ENCODE data around the gene MOB3A.
A peak's percentile ranks its signal among the peaks of the same experiment; 100 is the strongest.
"Not testable (repeated sequence)": the region's sequence is repeated elsewhere in the genome, so short reads cannot be mapped to it uniquely, and the experiment has no call there.

MOB3A gene

GRCh38 chr19:2045501-2046045, 50.6 kb downstream of the MOB3A start:
- no peak for DNase-seq

GRCh38 chr19:2044709-2045500, 51.2 kb downstream of the MOB3A start:
- DNase-seq: no peak

DNA sequence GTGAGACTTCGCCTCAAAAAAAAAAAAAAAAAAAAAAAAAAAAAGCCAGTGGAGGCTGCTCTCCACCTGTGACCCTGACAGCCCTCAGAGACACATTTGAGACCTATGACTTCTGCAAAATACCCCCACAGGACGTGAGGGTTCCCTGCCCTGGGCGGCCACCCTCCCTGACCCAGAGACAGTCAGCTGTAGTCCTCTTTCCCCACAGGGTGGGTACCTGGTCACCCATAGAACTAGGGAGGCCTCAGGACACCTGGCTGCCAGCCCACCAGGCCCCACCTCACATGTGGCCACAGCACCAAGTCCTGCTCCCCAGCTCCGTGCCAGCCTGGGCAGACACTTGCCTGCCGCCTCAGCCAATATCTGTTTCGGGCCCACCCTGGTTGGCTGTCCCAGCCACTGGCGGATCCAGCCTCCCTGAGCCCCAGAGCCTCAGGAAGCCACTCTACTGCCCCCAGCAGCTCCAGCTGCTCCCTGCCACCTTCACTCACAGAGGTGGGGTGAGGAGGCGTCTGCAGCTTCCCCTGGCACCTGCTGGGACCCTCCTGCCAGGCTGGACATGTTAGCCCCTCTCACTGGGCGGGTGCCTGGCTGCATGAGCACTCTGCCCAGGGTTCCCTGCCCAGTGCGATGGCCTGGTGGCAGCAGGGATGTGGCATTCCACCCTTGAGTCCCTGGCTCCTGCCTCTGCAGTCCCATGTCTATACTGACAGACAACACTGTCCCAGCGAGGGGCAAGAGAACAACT, 52.0 kb downstream of the MOB3A start:
- no peak for DNase-seq

GRCh38 chr19:2043251-2043641, 52.9 kb downstream of the MOB3A start:
- no peak for DNase-seq

DNA sequence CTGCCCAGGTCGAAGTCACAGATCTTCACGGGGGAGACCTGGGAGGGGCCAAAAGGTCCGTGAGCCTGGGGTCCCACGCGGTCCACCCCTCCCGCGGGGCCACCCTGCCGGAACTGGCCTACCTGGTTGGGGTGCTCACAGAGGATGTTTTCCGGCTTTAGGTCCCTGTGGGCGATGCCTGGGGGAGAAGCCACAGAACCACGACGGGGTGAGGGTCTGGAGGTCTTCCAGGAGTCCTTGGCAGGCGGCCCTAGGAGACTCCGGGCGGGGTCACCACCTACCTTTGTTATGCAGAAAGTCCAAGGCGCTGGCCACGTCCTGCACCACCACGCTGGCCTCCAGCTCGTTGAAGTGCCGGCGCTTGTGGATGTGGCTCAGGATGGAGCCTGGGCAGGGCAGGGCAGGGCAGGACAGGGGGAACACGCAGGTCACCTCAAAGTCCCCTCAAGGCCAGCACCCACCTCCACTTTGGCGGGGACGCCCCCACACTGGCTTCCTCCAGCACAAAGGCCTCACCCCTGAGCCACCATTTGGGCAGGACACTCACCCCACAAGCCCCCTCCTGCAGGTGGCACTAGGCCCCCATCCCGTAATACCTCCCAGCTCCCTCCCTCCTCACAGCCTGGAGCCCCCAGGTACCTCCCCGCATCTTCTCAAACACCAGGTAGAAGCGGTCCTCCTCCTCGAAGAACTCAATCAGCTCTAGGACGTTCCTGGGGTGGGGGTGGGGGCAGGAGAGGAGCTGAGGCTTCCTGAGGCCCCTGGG, 53.5 kb downstream of the MOB3A start:
- no peak for DNase-seq

- peak; percentile 100 for DNase-seq
Observed at GRCh38 chr19:2041683-2042484, 54.2 kb downstream of the MOB3A start.

GRCh38 chr19:2041433-2041682, 54.8 kb downstream of the MOB3A start:
- no peak for DNase-seq

DNA sequence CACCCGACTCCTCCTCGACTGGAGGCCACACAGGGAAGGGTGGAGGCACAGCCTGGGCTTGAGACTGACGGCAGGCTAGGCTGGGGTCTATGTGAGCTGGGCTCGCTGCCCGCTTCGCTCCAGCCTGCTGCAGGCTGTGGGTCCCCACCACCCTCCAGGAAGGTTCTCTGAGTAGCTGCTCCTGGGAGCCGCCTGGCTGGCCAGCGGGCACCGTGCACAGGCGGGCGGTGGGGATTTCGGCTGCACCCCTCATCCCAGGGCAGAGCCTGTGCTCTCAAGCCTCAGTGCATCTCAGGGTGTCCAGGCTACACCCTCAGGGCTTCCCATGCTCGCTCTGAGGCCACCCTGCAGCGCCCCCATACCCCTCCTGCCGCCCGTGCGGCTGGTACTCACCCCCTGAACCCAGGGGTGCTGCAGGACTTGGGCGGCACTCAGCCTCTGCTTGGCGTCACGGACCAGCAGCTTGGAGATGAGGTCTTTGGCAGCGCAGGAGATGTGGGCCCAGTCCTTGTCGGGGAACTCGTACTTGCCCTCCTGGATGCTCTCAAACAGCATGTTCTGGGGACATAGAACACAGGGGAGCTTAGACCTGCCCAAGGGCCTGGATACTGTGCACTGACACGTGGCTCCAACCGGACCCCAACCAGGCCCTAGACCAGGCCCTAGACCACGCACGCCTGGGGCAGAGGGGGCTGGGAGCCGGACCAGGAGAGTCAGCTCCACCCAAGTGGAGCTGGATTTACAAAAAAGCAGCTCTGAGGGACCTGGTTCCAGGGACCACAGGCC, 55.3 kb downstream of the MOB3A start:
- no peak for DNase-seq

GRCh38 chr19:2039959-2040646, 56.0 kb downstream of the MOB3A start:
- DNase-seq: no peak

DNA sequence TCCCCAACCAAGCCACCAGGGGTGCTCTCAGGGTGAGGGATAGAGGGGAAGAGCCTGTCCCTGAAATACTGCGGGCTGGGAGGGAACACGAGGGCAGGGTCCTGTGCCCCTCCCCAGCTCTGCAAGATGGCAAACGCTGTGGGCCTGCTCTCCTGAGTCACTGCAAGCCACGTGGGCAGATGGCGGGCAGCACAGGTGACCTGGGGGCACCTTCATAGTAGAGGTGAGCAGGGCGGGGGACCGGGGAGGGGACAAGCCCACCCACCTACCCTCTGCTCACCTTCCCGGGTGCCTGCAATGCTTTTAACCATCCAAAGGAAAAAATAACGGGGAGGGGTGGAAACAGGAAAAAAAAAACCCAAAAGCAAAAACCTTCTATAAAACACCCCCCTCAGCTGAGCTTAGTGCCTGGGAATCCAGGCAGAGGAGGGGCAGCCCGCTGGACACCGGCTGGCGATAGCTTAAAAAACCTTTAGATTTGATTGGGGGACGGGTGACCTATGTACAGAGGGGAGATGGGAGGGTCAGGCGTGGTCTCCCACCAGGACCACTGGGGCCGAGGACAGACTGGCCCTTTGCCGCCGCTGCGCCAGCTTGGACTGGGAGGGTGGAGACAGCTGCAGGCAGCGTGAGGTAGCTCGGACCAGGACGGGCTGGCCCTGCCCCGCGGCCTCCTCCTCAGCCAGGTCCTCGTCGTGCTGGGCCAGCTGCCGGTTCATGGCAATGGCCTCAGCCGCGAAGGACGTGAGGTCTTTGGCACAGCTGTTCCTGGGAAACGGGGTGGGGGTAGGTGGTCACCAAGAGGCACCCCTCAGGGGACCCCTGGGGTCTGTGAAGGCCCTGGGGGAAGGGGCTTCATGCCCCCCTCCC, 56.8 kb downstream of the MOB3A start:
- peak; percentile 4 for DNase-seq

DNA sequence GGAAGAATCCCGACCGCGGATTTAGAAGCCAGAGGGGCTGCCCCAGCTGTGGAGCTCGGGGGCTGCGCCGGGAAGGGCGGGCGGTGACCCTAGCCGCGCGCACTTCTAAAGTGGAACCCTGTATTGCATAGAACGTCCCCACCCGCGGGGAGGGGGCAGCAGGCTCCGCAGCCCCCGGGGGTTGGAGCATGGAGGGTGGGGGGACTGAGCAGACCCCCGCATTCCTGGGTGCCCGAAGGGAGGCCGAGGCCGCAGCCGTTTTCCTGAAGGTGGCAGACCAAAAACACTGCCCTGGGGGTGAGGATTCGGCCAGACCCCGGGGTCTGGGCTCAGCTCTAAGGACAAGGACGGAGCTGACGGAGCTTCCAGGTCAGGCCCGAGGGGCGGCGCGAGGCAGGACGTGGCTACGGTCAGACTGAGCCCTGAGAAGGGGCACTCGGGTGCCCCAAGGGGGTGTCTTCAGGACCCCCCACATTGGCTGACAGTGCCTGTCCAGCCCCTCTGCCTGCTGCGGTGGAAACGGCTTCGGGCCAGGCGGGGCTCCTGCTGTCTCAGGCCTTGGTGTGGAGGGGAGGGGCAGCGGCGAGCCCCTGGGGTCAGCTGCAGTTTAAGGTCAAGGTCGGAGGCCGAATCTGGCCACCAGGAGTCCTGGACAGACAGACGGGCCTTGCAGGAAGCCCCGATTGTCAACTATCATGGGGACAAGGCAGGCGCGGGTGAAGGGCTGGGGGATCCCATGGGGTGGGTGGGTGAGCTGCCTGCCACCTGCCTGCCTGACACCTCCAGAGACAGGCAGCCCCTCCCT, 57.6 kb downstream of the MOB3A start:
- DNase-seq: no peak

DNA sequence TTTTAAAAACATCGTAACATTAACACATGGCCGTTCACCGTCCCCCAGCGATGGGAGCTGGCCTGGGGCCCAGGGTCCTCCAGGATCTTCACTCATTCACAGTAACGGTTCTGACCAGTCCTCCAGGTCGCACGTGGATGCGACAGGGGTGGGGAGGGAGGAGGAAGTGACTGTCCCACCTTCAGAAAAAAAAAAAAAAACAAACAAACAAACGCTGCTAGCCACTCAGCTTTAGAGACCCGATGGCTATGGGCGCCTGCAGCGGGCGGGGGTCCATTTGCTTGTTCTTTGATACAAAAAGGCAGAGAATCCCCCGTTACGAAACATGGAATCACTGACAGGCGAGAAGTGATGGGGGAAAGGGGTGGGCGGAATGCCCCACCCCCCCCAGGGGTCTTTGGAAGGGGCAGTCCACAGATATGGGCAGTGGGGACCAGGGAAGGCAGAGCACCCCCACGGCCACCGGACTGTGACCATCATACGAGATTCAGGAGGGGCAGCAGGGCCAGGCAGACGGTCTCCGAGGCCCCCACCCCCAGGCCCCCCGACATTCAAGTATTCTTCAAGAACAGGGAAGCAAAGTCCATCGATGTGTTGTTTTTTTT, 58.4 kb downstream of the MOB3A start:
- no peak for DNase-seq

DNA sequence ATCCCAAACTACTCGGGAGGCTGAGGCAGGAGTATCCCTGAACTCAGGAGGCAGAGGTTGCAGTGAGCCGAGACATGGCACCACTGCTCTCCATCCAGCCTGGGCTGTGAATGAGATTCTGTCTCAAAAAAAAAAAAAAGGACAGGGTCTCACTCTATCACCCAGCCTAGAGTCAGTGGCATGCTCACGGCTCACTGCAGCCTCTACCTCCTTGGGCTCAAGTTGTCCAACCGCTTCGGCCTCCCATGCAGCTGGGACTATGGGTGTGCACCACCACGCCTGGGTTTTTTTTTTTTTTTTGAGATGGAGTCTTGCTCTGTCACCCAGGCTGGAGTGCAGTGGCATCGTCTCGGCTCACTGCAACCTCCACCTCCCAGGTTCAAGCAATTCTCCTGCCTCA, 59.7 kb downstream of the MOB3A start:
- no peak for DNase-seq

- DNase-seq: no peak
Observed at GRCh38 chr19:2035590-2035991, 60.5 kb downstream of the MOB3A start.

GRCh38 chr19:2034729-2035589, 61.2 kb downstream of the MOB3A start:
- DNase-seq: peak; percentile 71

GRCh38 chr19:2034253-2034652, 61.9 kb downstream of the MOB3A start:
- DNase-seq: not testable (repeated sequence)

- DNase-seq: no peak
Observed at GRCh38 chr19:2033825-2034159, 62.3 kb downstream of the MOB3A start.
